ENCODE measurements around the gene MYH14. TPM values are rescaled to one million over a fixed set of nuclear protein-coding genes. Genes with fewer than 3 reads are reported as not detected.

Gene MYH14
- total and polyA plus RNA-seq, 9 of the 15 experiments (the other 6 are each of a cell fraction or from before 2014, with no cell fraction given): 0.04 to 0.86 (median 0.19) TPM; not detected in 2

- DNase-seq (ENCODE audit: extremely low read depth in 1 of 4, low spot score in 3 of 4) (peak; percentile 82 to 89 (median 86)), FAIRE-seq (no peak), ATAC-seq (peak; percentile 74)
- Histone ChIP-seq H3K4me3 (peak overlapping the region; percentile 33), H3K79me2 (ENCODE audit: control insufficient read depth, insufficient read depth, low read length) (no peaks in the 10 kb centered on the region), H3K4me2 (ENCODE audit: insufficient read depth, low read length) (peak overlapping the region; percentile 72), H3K36me3 (ENCODE audit: control insufficient read depth, insufficient read depth, low read length) (no peaks in the 10 kb centered on the region), H3K27me3 (ENCODE audit: control insufficient read depth in 2 of 2, insufficient read depth in 2 of 2, low read length in 2 of 2) (peaks cover 26 to 33% of the 10 kb centered on the region in 2 experiments), H3K9me1 (ENCODE audit: control insufficient read depth, insufficient read depth, low read length) (no peaks in the 10 kb centered on the region), H3K4me1 (replicated peaks in 1 of 2; ENCODE audit: control insufficient read depth in 2 of 2, insufficient read depth in 2 of 2, low read length in 2 of 2) (peaks cover 0 to 46% of the 10 kb centered on the region in 2 experiments), H3K9me3 (replicated peaks; ENCODE audit: control insufficient read depth, insufficient read depth, low read depth, low read length) (no peaks in the 10 kb centered on the region), H4K20me1 (replicated peaks; ENCODE audit: control insufficient read depth, insufficient read depth, low read length) (peaks cover 3% of the 10 kb centered on the region; the same call in 1 of the 2 replicates), H3K9ac (ENCODE audit: insufficient read depth in 1 of 2, low read depth in 2 of 2, low read length in 2 of 2) (peak overlapping the region in 1 of 2 experiments; percentile 86; a peak in 2 of 4 replicates), H3K27ac (ENCODE audit: extremely low read depth, low read depth, low read length) (no peak overlapping the region), H2AFZ (ENCODE audit: low read depth, low read length) (peak overlapping the region; percentile 64)
- ChIA-PET CTCF (ENCODE audit: low intra/inter-chr PET ratio) (no interaction called here), POLR2A (interaction anchor here (0.8 to 1.9 kb wide), 3 partner anchors 10 to 16 kb away, joined by 3 to 6 read pairs (median 3); no protein-coding TSS in a partner anchor)
- 5% methylated on average over 22 of the region's 42 CpGs for WGBS (ENCODE audit: insufficient coverage, low coverage, missing lambda C conversion rate)
- BruUV-seq (replicated peaks): no TSS peak
- intact Hi-C loops (cut with micrococcal nuclease): no loop called here
- in situ Hi-C loops (cut with MboI): no loop called here
- TF ChIP-seq NRF1 (conservative IDR thresholded peaks at IDR 0.05 in 1 of 2, IDR thresholded peaks at IDR 0.05 in 1 of 2) (peak; percentile 88 to 90), BHLHE40 (IDR thresholded peaks at IDR 0.05; ENCODE audit: low read length) (peak; percentile 58), GABPB1 (CRISPR knock-in tag; IDR thresholded peaks at IDR 0.05) (peak; percentile 16; the same call in 1 of the 2 replicates), PTBP1 (IDR thresholded peaks at IDR 0.05; ENCODE audit: low read depth, low read length) (0 out of 2 replicates have a peak, but pooled peaks have one; percentile 8), CXXC5 (CRISPR knock-in tag; IDR thresholded peaks at IDR 0.05) (peak; percentile 51), SUPT5H (IDR thresholded peaks at IDR 0.05) (peak; percentile 16; the same call in 1 of the 2 replicates), ZBTB2 (IDR thresholded peaks at IDR 0.05) (peak; percentile 85), YBX1 (IDR thresholded peaks at IDR 0.05) (no peak), CREM (IDR thresholded peaks at IDR 0.05; ENCODE audit: low read depth) (peak; percentile 66), E2F6 (IDR thresholded peaks at IDR 0.05; ENCODE audit: borderline replicate concordance in 1 of 2, extremely low read depth in 1 of 2, insufficient read depth in 1 of 2, insufficient read length in 1 of 2, low read depth in 1 of 2, low read length in 1 of 2, poor library complexity in 1 of 2, severe bottlenecking in 1 of 2) (peak in 1 of 2 experiments; percentile 50), CHD2 (IDR thresholded peaks at IDR 0.05; ENCODE audit: low read depth, low read length) (peak; percentile 40; the same call in 1 of the 2 replicates), MEF2A (IDR thresholded peaks at IDR 0.05; ENCODE audit: control insufficient read depth, low read depth, low read length) (no peak), POLR2G (IDR thresholded peaks at IDR 0.05; ENCODE audit: low read depth, low read length) (peak; percentile 60; the same call in 1 of the 2 replicates), RNF219 (CRISPR knock-in tag; IDR thresholded peaks at IDR 0.05) (no peak)
- TF ChIP-seq, protein P1, sequence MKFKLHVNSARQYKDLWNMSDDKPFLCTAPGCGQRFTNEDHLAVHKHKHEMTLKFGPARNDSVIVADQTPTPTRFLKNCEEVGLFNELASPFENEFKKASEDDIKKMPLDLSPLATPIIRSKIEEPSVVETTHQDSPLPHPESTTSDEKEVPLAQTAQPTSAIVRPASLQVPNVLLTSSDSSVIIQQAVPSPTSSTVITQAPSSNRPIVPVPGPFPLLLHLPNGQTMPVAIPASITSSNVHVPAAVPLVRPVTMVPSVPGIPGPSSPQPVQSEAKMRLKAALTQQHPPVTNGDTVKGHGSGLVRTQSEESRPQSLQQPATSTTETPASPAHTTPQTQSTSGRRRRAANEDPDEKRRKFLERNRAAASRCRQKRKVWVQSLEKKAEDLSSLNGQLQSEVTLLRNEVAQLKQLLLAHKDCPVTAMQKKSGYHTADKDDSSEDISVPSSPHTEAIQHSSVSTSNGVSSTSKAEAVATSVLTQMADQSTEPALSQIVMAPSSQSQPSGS (CRISPR knock-in tag; IDR thresholded peaks at IDR 0.05): no peak
Measured at GRCh38 chr19:50311723-50312635, 108.6 kb downstream of the MYH14 start.

Data from K562 (cell line).